Activated CD8-positive, alpha-beta memory T cell treated with anti-CD3 and anti-CD28 coated beads, Interleukin-2, amount 50 U/mL, for 4 hours (primary cell): Measurements from ENCODE around the gene MAPKAPK2.

Experiments used
- DNase-seq: peaks from one replicate; pipeline ENCODE4 v3.0.0-alpha.2; 2020

MAPKAPK2 gene

DNA sequence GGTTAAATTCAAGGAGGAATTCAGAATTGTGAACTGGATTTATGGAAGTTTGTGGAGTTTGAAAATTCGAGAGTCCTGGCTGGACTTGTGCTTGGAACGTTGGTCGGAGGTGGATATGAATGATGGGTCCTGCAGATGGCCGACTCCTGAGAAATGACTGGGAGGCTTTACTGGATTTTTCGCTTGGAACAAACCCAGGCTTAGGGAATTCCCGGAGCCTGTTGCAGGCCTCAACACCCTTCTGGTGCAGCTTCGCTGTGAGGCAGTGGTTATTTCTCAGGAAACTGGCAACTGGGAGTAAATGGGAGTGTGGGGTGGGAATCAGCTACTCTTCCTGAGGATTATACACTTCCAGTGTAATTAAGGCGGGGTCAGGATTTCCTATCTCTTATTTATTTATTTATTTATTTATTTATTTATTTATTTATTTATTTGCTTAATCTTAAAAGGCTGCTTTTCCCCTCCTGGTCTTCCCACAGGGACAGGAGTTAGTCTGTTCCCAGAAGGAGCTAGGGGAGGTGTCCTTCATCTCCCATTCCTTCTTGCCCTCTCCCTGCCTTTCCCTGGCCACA is 21.1 kb downstream of the MAPKAPK2 start:
- no peak for DNase-seq

DNA sequence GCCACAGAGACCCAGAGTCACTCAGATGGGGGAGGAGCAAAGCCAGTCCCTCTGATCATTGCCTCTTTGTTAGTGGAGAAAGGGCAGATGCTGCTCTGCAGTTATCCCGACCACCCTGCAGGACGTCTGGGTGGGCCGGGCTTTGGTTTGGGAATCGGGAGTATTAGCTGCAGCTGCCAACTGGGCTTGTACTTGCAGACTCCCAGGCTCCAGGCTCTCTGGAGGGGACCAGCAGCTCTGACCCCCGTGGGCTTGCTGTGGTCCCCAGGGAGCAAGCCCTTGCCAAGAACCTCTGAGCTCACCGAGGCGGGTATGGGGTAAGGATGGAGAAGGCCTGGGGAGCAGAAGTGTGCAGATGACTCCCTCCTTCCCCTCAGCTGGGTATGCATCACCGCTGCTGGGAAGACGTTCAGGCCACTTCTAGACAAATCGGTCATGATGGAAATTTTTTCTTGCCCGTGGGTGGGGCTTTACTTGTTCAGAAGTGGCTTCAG is 21.6 kb downstream of the MAPKAPK2 start:
- DNase-seq = peak; percentile 50

DNA sequence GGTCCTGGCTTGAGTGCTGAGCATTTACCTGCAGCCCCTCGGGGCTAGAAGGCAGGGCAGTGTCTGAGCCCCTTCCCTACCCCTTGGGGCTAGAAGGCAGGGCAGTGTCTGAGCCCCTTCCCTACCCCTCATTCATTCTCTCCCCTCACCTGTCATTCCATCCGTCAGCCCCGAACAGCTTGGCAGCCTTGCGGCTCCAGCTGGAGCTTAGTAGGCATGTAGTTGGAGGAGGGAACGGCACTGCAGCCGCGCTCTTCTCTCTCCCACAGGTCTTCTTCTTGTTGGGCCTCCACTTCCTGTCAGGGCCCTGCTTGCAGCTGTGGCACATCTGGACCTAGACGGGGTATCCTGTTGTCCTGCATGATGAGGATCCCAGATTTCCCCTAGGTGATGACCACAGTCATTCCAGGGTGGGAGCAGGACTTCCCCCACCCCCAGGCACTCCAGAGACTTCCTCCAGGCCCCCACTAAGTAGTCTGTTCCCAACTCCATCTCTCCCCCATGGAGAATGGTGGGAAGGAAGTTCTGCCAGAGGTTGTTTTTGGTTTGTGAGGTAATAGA is 22.2 kb downstream of the MAPKAPK2 start:
- no peak for DNase-seq

DNA sequence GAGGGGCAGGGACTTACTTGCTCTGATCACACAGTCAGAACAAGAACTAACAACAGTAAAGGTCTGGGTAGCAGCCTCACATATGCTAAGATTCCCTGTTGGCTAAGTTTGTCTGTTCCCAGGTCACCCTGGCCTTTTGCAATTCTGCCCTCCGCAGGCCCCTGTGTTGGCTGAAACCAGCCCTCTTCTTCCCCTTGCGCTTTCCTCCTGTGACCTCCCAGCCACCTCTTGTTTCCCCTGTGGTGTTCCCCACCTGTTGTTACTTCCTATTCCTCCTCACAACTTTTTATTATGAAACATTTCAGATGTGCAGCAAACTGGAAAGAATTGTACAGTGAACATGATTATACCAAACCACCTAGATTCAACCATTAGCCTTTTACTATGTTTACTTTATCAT is 23.4 kb downstream of the MAPKAPK2 start:
- no peak for DNase-seq

DNA sequence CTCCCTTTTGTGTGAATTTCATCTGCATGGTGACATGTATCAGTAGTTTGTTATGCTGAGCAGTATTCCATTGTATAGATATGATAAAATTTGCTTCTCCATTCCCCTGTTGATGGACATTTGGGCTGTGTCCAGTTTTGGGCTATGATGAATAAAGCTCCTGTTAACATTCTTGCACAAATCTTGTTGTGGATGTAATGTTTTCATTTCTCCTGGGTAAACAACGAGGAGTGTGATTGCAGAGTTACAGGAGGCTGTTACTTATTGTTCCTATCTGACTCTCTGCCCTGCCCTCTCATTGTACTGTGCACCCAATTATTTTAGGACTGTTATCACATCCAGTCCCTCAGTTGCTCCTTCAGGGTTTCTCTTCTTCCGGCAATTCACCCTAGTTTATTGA is 24.2 kb downstream of the MAPKAPK2 start:
- DNase-seq = no peak

DNA sequence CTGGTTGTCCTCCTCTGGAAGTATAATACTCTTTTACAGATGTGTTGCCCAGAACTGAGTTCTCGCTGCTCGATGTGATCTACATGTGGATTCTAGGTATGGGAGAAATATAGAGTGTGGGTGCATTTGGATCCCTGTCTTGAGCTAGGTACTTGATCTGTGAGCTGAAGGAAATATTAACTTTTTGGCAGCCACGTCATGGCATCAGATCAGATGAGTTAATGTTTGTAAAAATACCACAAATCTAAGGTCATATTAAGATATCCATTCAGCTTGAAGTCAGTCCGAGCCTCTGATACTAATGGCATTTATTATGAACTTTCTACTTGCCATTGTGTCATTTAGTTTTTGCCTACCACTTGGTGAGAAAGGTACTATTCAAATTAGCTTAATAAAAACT is 24.6 kb downstream of the MAPKAPK2 start:
- DNase-seq = no peak

DNA sequence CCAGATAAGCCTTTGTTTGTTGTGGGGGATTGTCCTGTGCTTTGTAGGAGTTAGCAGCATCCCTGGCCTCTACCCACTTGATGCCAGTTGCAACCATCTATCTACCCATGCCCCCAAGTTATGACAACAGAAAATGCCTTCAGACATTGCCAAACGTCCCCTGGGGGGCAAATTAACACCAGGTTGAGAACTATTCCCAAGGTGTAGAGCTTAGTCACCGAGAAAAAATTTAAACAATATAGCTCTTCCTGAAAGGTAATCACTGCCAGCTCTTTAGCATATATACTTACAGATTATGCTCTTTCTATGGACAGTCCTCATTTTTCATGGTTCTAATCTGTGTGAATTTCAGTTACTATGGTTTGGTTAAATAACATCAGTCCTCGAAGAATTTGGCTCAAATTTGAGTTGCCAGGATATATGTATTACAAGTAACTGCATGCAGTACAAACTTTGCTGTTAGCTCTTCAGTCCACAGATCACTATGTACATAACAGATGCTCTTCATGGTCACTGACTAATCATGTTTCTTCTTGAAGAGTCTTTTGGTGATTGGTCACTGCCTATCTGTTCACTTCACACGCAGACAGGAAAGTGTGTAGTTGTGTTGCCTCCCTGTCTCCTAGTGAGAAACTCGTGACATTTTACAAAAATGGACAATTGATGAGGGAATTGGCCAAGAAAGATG is 25.2 kb downstream of the MAPKAPK2 start:
- no peak for DNase-seq

DNA sequence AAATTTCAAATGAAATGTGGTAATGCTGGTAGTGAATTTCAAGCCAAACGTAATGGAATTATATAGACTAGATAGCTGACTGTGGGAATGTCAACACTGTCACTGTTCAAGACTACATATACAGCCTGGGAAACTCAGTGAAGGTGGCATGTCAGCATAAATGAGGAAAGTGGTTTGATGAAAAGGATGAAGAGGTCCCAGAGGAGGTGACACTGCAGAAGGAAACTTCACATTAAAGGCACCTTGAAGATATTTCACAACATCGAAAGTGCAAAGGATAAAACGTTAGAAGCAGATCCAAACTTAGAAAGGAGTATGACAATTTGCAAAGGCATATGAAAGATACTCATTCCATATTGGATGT is 25.7 kb downstream of the MAPKAPK2 start:
- no peak for DNase-seq

DNA sequence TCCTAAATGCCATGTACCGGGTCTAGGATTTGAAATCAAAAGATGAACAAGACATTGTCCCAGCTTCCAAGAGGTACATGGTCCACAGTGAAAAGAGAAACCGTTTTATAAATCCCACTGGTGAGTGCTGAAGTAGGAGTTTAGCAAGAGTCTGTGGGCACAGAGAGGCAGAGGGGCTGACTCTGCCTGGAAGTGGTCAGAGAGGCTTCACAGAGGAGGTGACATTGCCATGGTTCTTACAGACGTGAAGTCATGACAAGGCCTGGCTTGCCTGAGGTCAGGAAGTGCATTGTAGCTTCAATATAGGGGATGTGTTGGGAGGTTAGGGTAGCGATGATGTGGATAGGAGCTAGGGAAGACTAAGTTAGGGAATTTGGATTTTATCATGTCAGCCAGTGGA is 28.4 kb downstream of the MAPKAPK2 start:
- no peak for DNase-seq

DNA sequence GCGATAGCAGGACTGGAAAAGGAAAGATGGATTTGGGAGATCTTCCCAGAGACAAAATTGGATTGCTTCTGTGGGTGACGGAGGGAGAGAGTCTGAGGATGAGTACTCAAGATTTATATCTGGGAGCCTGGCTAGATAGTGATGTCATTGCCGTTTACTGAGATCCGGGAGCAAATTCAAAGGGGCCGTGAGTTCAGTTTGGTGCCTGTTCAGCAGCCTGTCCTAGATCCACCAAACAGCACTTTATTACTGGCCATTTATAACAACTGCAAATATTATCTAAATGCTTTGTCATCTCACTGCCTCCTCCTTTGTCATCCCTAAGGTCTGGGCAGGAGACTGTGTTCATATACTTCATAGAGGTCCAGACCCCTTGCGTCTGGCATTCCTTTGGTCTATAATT is 29.2 kb downstream of the MAPKAPK2 start:
- no peak for DNase-seq

DNA sequence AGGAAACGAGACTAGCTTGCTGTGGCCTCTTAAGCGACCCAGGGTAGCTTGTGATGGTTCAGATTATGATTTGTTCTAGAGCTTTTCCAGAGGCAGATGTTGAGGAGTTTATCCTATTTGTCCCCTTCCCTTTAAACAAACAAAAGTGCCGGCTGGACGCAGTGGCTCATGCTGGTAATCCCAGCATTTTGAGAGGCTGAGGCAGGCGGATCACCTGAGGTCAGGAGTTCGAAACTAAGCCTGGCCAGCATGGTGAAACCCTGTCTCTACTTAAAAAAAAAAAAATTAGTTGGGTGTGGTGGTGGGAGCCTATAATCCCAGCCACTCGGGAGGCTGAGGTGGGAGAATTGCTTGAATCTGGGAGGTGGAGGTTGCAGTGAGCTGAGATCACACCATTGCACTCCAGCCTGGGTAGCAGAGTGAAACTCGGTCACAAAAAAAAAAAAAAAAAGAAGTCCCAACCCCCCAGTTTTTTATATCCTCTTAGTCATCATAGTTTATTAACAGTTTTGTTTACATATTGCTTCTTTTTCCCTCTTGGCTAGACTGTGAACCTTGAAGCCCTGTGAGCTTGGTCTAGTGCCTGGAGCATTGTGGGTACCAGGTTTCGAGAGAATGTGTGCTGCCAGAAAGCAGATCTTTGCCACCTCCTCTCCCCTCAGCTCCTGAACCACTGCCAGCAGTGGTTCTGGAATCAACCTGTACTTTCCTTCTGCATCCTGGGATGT is 29.8 kb downstream of the MAPKAPK2 start:
- no peak for DNase-seq

DNA sequence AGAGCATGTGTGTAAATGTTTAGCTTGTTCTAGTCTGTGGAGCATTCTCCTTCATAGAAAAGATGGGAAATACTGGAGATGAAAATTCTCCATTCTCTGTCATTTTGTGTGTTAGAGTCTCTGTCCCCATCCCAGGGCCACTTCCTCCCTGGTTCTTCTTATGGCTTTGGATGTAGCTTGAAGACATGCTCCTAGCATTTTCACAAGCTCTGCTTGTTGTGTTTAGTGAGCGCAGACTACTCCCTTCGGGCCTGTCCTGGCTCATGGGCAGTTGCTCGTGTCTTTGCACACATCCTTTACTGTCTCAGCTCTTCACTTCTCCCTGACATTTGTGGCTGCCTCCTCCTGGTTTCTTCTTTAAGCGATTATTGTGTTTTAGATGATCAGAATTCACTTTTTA is 30.4 kb downstream of the MAPKAPK2 start:
- DNase-seq = no peak

DNA sequence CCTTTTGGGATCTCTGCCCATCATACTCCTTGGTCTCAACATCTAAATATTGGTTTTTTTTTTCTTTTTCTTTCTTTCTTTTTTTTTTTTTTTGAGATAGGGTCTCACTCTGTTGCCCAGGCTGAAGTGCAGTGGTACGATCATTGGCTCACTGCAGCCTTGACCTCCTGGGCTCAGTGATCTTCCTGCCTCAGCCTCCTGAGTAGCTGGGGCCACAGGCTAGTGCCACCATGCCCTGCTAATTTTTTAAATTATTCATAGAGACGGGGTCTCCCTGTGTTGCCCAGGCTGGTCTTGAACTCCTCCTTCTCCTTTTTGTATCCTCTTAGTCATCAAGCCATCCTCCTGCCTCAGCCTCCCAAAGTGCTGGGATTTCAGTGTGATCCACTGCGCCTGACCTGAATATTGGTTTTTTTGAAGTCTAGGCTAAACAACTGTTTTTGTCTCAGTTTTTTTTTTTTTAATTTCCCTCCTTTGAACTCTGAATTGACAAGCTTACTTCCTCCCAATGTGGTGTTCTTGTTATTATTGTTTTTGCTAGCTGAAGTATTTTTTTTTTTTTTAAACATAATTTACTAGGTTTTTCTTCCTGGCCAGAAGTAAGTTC is 30.9 kb downstream of the MAPKAPK2 start:
- no peak for DNase-seq

DNA sequence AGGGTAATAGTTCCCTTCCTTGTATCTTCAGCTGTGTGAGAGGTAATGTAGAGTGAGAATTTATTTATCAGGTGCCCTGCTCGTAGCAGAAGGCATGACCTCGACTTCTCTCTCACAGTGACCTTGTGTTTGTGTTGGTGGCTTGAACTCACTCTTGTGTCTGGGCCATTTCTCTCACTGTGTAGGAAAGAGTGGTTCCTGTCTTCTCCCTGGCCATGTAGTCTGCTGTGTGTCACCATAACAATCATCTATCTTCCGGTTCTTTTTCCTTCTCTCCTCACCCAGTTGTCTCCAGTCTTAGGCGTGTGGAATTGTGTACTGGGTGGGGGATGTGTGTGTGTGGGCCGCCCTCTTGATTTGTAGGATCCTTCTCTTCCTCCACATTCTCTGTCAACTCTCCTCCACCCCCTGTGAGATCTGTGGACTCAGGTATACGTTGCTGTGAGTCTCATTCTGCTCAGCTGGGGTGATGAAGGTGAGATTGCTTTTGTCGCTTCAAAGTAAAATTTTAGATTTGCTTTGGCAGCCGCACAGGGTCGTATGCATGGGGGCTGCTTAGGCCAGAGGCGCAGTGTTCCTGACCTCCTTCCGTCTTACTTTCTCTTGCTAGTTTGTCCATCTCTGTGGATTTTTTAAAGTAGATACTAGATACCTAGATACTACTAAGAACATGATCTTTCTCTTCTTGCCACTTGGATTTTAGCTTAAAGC is 31.6 kb downstream of the MAPKAPK2 start:
- DNase-seq = no peak

DNA sequence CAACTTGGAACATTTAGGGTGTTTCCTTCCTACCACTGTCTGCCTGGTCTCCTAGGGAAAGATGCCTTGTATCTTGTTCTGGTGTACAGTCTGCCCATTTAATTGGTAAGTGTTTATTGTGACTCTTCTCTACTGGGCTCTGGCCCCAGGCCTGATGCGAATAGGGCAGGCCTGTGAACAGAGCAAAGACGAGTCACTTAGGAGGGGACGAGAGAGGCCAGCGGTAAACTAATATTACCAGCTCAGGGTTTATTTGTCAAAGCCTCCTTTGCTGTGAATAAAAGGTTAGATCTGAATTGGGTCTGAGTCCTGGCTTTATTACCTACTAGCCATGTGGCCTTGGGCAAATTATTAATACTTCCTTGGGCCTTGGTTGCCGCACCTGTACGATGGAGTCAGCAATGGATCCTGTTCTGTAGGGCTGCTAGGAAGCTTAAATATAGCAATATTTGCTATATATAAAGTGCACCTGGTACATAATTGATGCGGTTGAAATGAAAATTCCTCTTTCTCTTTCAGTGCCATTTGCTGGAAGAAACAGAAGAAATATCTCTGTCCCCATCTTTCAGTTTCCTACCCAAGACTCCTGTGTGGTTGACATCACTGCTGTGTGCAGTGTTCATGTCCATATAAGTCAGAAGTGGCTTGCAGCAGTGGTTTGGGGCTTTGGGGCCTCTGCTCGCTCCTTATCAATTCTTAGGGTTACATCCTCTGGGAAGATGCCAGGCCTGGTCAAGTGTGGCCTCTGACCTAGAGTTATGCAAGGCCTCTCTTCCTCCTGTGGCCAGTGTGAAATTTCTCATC is 32.4 kb downstream of the MAPKAPK2 start:
- no peak for DNase-seq

DNA sequence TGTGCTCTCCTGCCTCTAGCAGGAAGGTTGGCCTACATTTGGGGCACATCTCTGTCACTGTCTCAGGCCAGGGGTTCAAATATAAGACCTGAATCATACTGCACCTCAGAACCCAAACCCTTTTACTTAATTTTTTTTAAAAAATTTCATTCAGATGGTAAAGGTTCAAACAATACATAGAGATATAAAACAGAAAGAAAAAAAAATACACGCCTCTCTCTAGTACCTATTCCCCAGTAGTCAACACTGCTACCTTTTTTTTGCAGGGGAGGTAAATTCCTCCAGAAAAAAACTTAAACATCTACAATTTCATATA is 32.9 kb downstream of the MAPKAPK2 start:
- no peak for DNase-seq

DNA sequence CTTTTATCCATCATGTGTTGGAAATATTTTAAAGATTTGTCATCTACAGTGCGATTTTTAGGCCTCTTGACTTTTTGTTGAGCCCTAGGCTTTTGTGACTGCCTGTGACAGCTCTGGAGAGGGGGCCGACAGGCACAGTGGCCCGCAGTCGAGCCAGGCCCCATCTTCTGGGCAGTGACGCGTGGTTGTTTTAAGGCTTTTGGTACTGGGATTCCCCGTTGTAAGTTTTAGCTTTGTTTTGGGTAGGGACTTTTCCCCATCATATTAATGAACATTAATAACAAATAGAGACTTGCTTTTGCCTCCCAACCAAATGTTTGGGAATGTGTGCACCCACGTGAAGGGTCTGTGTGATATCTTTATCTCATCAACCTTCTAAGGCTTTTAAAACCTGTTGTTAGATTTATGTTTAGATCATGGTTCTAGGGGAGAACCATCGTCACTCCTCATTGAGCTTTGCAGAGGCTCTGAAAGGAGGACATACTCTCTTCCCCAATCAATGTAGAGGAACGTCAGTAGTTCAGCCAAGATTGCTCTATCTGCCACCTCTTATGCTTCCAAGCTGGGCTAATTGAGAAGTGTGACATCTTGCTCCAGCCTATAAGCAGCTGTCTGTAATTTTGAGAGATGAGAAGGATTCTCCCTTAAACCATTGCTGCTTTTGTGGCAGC is 34.6 kb downstream of the MAPKAPK2 start:
- DNase-seq = no peak

DNA sequence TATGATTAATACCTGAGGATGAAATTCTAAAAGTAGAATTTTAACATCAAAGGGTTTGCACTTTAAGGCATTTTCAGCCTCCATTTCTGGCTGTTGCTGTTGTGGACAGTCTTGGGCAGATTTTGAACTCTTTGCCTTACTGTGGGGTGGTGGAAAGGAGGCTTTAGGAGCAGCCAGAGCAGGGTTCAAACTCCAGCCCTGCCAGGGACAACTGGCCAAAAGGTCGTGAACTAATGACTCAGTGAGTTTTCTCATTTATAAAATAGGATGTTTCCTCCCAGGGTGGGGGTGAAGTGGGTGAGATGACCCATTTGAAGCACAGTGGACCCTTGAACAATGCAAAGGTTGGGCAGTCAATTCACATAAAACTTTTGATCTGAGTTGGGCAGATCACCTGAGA is 36.7 kb downstream of the MAPKAPK2 start:
- DNase-seq = no peak

DNA sequence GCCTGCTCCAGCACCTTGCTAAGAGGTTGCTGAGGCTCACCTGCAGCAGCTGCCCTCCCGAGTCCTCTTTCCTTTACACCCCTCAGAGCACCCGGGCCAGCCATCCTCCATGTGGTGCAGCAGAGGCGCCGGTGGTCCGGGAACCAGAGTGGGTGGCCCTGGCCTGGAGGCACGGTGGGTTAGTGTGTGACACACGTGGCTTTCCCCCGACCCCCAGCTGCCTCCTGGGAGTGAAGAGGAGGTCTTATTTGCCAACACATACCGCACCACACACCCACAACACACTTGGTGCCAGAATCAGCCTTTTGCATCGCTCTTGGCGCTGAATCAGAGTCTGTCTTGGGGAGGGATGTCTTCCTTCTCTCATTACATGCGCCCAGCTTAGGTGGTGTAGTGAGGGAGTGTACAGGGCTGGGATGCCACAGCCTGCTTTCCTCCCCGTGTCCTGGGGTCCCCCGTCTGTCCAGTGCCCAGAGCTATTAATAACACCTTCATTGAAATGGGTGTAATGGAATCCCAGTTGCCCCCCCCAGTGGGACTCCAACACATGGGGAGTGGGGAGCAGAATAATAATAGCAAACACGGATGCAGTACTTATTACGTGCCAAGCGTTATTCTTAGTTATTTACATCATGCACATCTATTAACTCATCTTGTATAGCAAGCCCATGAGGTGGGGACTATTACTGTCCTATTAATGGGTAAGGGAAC is 38.2 kb downstream of the MAPKAPK2 start:
- DNase-seq = no peak

DNA sequence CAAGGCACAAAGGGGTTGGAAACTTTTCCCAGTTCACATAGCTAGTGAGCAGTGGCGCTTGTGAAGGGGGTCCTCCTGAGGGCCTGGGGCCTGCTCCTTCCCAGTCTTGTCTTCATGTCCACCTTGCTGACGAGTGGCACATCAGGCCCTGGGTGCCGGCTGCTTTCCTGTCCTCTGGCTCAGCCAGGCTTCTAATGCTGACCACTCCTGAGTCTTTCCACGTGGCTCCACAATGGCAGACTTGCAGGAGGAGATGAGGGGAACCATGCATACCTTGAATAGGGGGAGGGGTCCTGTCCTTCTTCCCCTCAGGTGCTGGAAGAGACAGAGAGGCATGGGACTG is 38.7 kb downstream of the MAPKAPK2 start:
- DNase-seq = no peak
